Stomach (tissue), 9 donors: ENCODE measurements around the gene SPRYD4. TPM values are rescaled to one million over a fixed set of nuclear protein-coding genes. Genes with fewer than 3 reads are reported as not detected.
A peak's percentile ranks its signal among the peaks of the same experiment; 100 is the strongest.
"Not testable (repeated sequence)": the region's sequence is repeated elsewhere in the genome, so short reads cannot be mapped to it uniquely, and the experiment has no call there.

Source experiments
- DNase-seq, 2 donors: peaks; one replicate each; pipeline versions ENCODE4 v3.0.0 to v3.0.0-alpha.2; 2013 to 2019
- H3K27ac ChIP-seq, 5 donors: fragments of 200-600 bp in 4 of 5; sonication (generic) in 4 of 5; one replicate each; pipeline ENCODE4 v1.5.1; 2013 to 2019; ENCODE audit warnings: mild to moderate bottlenecking in 1 of 5, moderate library complexity in 1 of 5
- H3K27me3 ChIP-seq, 3 donors: fragments of 200-600 bp; sonication (generic); one replicate each; pipeline ENCODE4 v1.5.1; 2017 to 2019; ENCODE audit warnings: mixed run types in 1 of 3
- H3K36me3 ChIP-seq, 4 donors: fragments of 200-600 bp; sonication (generic); 1 replicate in 3 of 4; 2 replicates in 1 of 4; pipeline ENCODE4 v1.5.1; 2016 to 2019
- H3K4me1 ChIP-seq, 4 donors: fragments of 200-600 bp; sonication (generic); one replicate each; pipeline ENCODE4 v1.5.1; 2016 to 2019
- H3K4me3 ChIP-seq, 4 donors: fragments of 200-600 bp; sonication (generic) in 3 of 4; one replicate each; pipeline ENCODE4 v1.5.1; 2016 to 2019; ENCODE audit warnings: mild to moderate bottlenecking in 1 of 4
- H3K9me3 ChIP-seq, 4 donors: fragments of 200-600 bp; sonication (generic); one replicate each; pipeline ENCODE4 v1.5.1; 2016 to 2019
- CTCF ChIP-seq, 7 experiments: fragments of 450-650 bp in 4 of 7; fragments of 200-600 bp in 3 of 7; sonication (generic) in 3 of 7; IDR thresholded peaks; one replicate each; pipeline ENCODE4 v1.5.1; 2016 to 2019; ENCODE audit warnings: antibody characterized with exemption in 7 of 7, control low read depth in 2 of 7, mild to moderate bottlenecking in 1 of 7
- EP300 ChIP-seq: sonication (generic); formaldehyde crosslinking; IDR thresholded peaks from one replicate; pipeline ENCODE4 v1.6.1; 2017; ENCODE audit warnings: antibody characterized with exemption
- POLR2A ChIP-seq, 4 donors: fragments of 450-650 bp; IDR thresholded peaks; one replicate each; pipeline ENCODE4 v1.6.1; 2016; ENCODE audit warnings: antibody characterized with exemption in 4 of 4, control low read depth in 2 of 4, mild to moderate bottlenecking in 1 of 4, moderate library complexity in 1 of 4
- POLR2AphosphoS5 ChIP-seq, 3 donors: sonication (generic); formaldehyde crosslinking; IDR thresholded peaks; one replicate each; pipeline ENCODE4 v1.6.1; 2016; ENCODE audit warnings: antibody characterized with exemption in 3 of 3
- WGBS, 5 donors: extraction: QIAGEN DNeasy Blood & Tissue Kit in 3 of 5; methylation state at CpG; one replicate each; pipeline versions ENCODE4 v1.1.5 to v1.1.7; 2013 to 2018; 5-methylcytosine and 5-hydroxymethylcytosine counted together
- intact Hi-C: fragments of 100-400 bp; cut with DNase I; formaldehyde crosslinking; loops from one replicate; pipeline ENCODE4 v1.15.1; 2023; ENCODE audit warnings: low total_unique reads
- polyA plus RNA-seq, 3 donors: library from polyadenylated mRNA; stranded (reverse); fragments of 200-250 nt; gene quantifications; one replicate each; pipeline ENCODE4 v1.2.3, GENCODE V29; 2013
- total RNA-seq, 5 donors: library from RNA; depleted of rRNA; stranded (reverse); fragments of >200 nt; gene quantifications; one replicate each; pipeline versions ENCODE4 v1.1.0 to v1.2.3, GENCODE V29; 2014 to 2016
- donor health status: healthy with polysubstance abuse.
- donor health status: Bipolar disorder and iron deficiency.
- donor health status: healthy.

SPRYD4 gene
- total and polyA plus RNA-seq, 8 donors: 0.29 to 5.8 (median 2.0) TPM

DNA sequence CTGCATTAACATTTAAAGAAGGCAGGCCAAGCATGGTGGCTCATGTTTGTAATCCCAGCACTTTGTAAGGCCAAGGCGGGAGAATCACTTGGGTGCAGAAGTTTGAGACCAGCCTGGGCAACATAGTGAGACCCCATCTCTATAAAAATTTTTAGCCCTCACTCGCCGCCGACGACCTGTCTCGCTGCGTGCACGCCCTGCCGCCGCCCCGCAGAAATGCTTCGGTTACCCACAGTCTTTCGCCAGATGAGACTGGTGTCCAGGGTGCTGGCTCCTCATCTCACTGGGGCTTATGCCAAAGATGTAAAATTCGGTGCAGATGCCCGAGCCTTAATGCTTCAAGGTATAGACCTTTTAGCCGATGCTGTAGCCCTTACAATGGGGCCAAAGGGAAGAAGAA is 42.4 kb downstream of the SPRYD4 start:
- Histone ChIP-seq H3K27ac (no peak overlapping the region), H3K27me3 (no peaks in the 10 kb centered on the region), H3K4me3 (no peak overlapping the region), H3K36me3 (no peaks in the 10 kb centered on the region), H3K4me1 (peaks cover 0 to 7% (median 3%) of the 10 kb centered on the region in 4 donors), H3K9me3 (no peaks in the 10 kb centered on the region)
- no peak for DNase-seq
- TF ChIP-seq EP300: no peak
- intact Hi-C loops: loop anchor here (5.0 kb wide), 1 partner anchor 62 kb away; no protein-coding TSS in a partner anchor
- WGBS, 5 donors: 89 to 92% (median 90%) methylated on average over 16 of the region's 16 CpGs

GRCh38 chr12:56514014-56514318 is 45.6 kb downstream of the SPRYD4 start:
- H3K27ac ChIP-seq, H3K4me1 ChIP-seq, H3K4me3 ChIP-seq, H3K36me3 ChIP-seq, H3K27me3 ChIP-seq, H3K9me3 ChIP-seq, DNase-seq: not testable (repeated sequence)
- whole genome bisulfite sequencing, 5 donors: 51 to 68% (median 56%) methylated on average over 4 of the region's 4 CpGs
- intact Hi-C loops: loop anchor here (5.0 kb wide), 1 partner anchor 58 kb away; no protein-coding TSS in a partner anchor

DNA sequence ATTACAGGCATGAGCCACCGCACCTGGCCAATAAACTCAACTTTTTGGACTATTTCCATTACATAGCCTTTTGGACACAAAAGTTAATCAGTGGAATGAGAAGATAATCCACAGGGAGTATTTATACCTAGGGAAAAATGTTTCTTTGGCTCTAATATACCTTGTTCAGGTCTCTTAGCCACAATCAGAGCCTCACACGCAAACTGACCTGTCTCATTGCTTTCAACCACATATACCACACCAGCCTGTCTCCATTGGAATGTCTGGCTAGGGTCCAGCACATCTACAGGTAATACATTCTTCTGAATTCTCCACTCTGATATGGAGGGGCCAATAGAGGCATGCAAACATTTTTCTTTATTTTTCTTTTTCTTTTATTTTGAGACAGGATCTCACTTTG is 49.5 kb downstream of the SPRYD4 start:
- intact Hi-C loops: no loop called here
- no peaks in the 10 kb centered on the region for H3K9me3 ChIP-seq
- no peaks in the 10 kb centered on the region for H3K36me3 ChIP-seq
- H3K27me3 ChIP-seq: no peaks in the 10 kb centered on the region
- peak in 1 of 2 donors; percentile 27 for DNase-seq
- no peak overlapping the region for H3K27ac ChIP-seq
- peaks cover 0 to 34% (median 14%) of the 10 kb centered on the region in 4 donors for H3K4me1 ChIP-seq
- WGBS, 5 donors: 46 to 78% (median 58%) methylated on average over 2 of the region's 2 CpGs
- no peak overlapping the region for H3K4me3 ChIP-seq
- TF ChIP-seq POLR2A (IDR thresholded peaks at IDR 0.05): no peak
- TF ChIP-seq POLR2AphosphoS5 (IDR thresholded peaks at IDR 0.05): no peak
- TF ChIP-seq EP300: no peak
- TF ChIP-seq CTCF (IDR thresholded peaks at IDR 0.05): no peak

DNA sequence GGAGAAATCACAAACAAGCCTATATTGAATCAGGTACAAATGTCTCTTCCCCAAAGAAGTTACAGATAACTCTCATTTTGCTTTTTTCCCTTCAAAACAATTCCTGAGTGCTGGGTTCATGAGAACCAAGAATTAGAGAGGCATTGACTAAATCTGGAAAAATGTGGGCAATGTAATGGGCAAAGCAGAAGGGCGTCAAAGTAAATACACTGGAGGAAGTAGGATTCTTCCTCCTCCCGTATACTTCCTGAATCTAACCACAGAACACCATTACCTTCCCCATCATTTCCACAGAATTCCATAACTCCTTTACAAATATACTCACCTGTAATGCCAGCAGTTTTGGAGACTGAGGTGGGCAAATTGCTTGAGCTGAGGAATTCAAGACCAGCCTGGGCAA is 50.2 kb downstream of the SPRYD4 start:
- TF ChIP-seq CTCF (IDR thresholded peaks at IDR 0.05): no peak
- TF ChIP-seq POLR2A (IDR thresholded peaks at IDR 0.05): no peak
- no peak for TF ChIP-seq POLR2AphosphoS5 (IDR thresholded peaks at IDR 0.05)
- no peak for TF ChIP-seq EP300
- no peaks in the 10 kb centered on the region for H3K36me3 ChIP-seq
- H3K27me3 ChIP-seq: no peaks in the 10 kb centered on the region
- peak overlapping the region in 2 of 5 donors; percentile 90 to 92 for H3K27ac ChIP-seq
- H3K4me1 ChIP-seq: peaks cover 0 to 41% (median 21%) of the 10 kb centered on the region in 4 donors
- 38 to 64% (median 51%) methylated on average over 2 of the region's 2 CpGs for WGBS, 5 donors
- no peak for DNase-seq
- intact Hi-C loops: no loop called here
- H3K4me3 ChIP-seq: no peak overlapping the region
- no peaks in the 10 kb centered on the region for H3K9me3 ChIP-seq

DNA sequence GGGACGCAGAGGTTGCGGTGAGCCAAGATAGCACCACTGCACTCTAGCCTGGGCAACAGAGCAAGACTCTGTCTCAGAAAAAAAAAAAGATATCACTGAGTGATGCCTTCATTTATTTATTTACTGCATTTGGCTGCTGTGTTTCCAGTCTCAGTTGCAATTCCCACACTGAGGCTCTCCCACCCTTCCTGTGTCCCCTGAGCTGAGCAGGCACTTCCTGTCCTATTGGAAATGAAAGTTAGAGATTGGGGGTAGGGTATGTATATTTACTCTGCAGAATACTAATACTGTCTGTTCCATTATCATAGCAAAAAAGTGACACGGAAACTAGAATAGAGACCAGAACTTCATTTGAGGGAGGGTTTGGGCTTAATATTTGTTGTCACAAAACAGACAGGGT is 51.7 kb downstream of the SPRYD4 start:
- no peaks in the 10 kb centered on the region for H3K27me3 ChIP-seq
- 46 to 82% (median 70%) methylated on average over 3 of the region's 3 CpGs for WGBS, 5 donors
- TF ChIP-seq EP300: peak; percentile 21
- no peak for TF ChIP-seq POLR2A (IDR thresholded peaks at IDR 0.05)
- TF ChIP-seq CTCF (IDR thresholded peaks at IDR 0.05): no peak
- no peak for TF ChIP-seq POLR2AphosphoS5 (IDR thresholded peaks at IDR 0.05)
- H3K9me3 ChIP-seq: no peaks in the 10 kb centered on the region
- no peaks in the 10 kb centered on the region for H3K36me3 ChIP-seq
- H3K27ac ChIP-seq: peak overlapping the region; percentile 56 to 92 (median 86)
- peaks cover 0 to 49% (median 26%) of the 10 kb centered on the region in 4 donors for H3K4me1 ChIP-seq
- peak overlapping the region in 1 of 4 donors; percentile 11 for H3K4me3 ChIP-seq
- intact Hi-C loops: no loop called here
- peak in 1 of 2 donors; percentile 52 for DNase-seq
